ENCODE data around the gene AASDH. TPM values are rescaled to one million over a fixed set of nuclear protein-coding genes. Genes with fewer than 3 reads are reported as not detected.

Gene AASDH
- polyA plus RNA-seq, 2 donors = 1.8 to 2.8 TPM

DNA sequence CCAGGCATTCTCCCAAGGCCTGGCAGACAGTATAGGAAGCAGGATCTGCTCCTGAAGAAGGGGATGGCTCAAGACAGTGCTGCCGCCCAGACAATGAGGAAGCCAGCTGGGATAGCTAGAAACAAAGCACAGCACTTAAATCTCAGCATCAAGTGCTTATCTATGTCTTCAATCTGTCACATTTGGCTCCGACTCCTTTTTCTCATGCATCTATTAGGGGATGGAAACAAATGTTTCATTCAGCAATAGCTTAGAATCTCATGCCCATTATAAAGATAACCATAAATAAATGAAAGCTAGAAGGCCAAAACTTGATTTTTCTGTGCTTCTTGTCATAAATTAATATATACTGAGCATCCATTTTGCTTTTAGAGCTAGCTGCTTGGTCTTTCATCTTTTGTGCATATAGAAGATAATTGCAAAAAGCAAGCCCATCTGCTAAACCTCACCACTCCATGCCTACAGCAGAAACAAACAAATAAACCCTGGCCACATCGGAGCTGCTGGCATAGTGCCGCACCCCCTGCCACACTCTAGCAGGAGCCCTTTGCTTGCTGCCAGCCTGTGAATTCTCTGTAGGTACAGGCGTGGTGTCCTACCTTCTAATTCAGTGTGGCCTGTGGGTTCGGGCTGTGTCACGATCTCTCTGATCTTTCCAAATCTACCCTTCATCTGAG is 75.9 kb downstream of the AASDH start:
- Histone ChIP-seq H3K4me1 (ENCODE audit: control insufficient read depth in 2 of 2, insufficient read depth in 2 of 2, low read length in 1 of 2) (no peaks in the 10 kb centered on the region), H3K27me3 (ENCODE audit: control insufficient read depth in 1 of 2, insufficient read depth in 2 of 2, low read length in 2 of 2) (no peaks in the 10 kb centered on the region), H3K9me3 (ENCODE audit: control insufficient read depth in 2 of 2, insufficient read depth in 1 of 2, low read depth in 1 of 2, low read length in 1 of 2) (peaks cover 2 to 5% of the 10 kb centered on the region in 2 donors), H3K4me3 (ENCODE audit: low read depth in 1 of 2, low read length in 2 of 2) (no peak overlapping the region), H3K27ac (ENCODE audit: low read depth in 2 of 2, low read length in 1 of 2) (no peak overlapping the region), H3K36me3 (ENCODE audit: control insufficient read depth in 2 of 2, insufficient read depth in 2 of 2, low read length in 1 of 2) (no peaks in the 10 kb centered on the region)
- 78 to 82% methylated on average over 7 of the region's 7 CpGs for WGBS, 2 donors

GRCh38 chr4:56310401-56311125 is 76.7 kb downstream of the AASDH start:
- Histone ChIP-seq H3K36me3 (ENCODE audit: control insufficient read depth in 2 of 2, insufficient read depth in 2 of 2, low read length in 1 of 2) (no peaks in the 10 kb centered on the region), H3K27me3 (ENCODE audit: control insufficient read depth in 1 of 2, insufficient read depth in 2 of 2, low read length in 2 of 2) (no peaks in the 10 kb centered on the region), H3K4me1 (ENCODE audit: control insufficient read depth in 2 of 2, insufficient read depth in 2 of 2, low read length in 1 of 2) (peaks cover 0 to under 1% of the 10 kb centered on the region in 2 donors), H3K9me3 (ENCODE audit: control insufficient read depth in 2 of 2, insufficient read depth in 1 of 2, low read depth in 1 of 2, low read length in 1 of 2) (peaks cover 2 to 5% of the 10 kb centered on the region in 2 donors), H3K27ac (ENCODE audit: low read depth in 2 of 2, low read length in 1 of 2) (no peak overlapping the region), H3K4me3 (ENCODE audit: low read depth in 1 of 2, low read length in 2 of 2) (no peak overlapping the region)
- WGBS, 2 donors = 77 to 81% methylated on average over 5 of the region's 5 CpGs

- H3K4me1 ChIP-seq (ENCODE audit: control insufficient read depth in 2 of 2, insufficient read depth in 2 of 2, low read length in 1 of 2) = peaks cover 0 to 2% of the 10 kb centered on the region in 2 donors
- no peaks in the 10 kb centered on the region for H3K9me3 ChIP-seq (ENCODE audit: control insufficient read depth in 2 of 2, insufficient read depth in 1 of 2, low read depth in 1 of 2, low read length in 1 of 2)
- no peaks in the 10 kb centered on the region for H3K36me3 ChIP-seq (ENCODE audit: control insufficient read depth in 2 of 2, insufficient read depth in 2 of 2, low read length in 1 of 2)
- no peak overlapping the region for H3K27ac ChIP-seq (ENCODE audit: low read depth in 2 of 2, low read length in 1 of 2)
- H3K27me3 ChIP-seq (ENCODE audit: control insufficient read depth in 1 of 2, insufficient read depth in 2 of 2, low read length in 2 of 2) = no peaks in the 10 kb centered on the region
- no peak overlapping the region for H3K4me3 ChIP-seq (ENCODE audit: low read depth in 1 of 2, low read length in 2 of 2)
- 86 to 90% methylated on average over 4 of the region's 4 CpGs for WGBS, 2 donors
Observed at GRCh38 chr4:56308384-56308783, 78.9 kb downstream of the AASDH start.

- Histone ChIP-seq H3K9me3 (ENCODE audit: control insufficient read depth in 2 of 2, insufficient read depth in 1 of 2, low read depth in 1 of 2, low read length in 1 of 2) (no peaks in the 10 kb centered on the region), H3K4me1 (ENCODE audit: control insufficient read depth in 2 of 2, insufficient read depth in 2 of 2, low read length in 1 of 2) (peaks cover 0 to 2% of the 10 kb centered on the region in 2 donors), H3K4me3 (ENCODE audit: low read depth in 1 of 2, low read length in 2 of 2) (no peak overlapping the region), H3K27me3 (ENCODE audit: control insufficient read depth in 1 of 2, insufficient read depth in 2 of 2, low read length in 2 of 2) (no peaks in the 10 kb centered on the region), H3K27ac (ENCODE audit: low read depth in 2 of 2, low read length in 1 of 2) (no peak overlapping the region), H3K36me3 (ENCODE audit: control insufficient read depth in 2 of 2, insufficient read depth in 2 of 2, low read length in 1 of 2) (no peaks in the 10 kb centered on the region)
- 80 to 84% methylated on average over 3 of the region's 3 CpGs for WGBS, 2 donors
Observed at GRCh38 chr4:56307423-56307822, 79.9 kb downstream of the AASDH start.

- Histone ChIP-seq H3K36me3 (ENCODE audit: control insufficient read depth in 2 of 2, insufficient read depth in 2 of 2, low read length in 1 of 2) (no peaks in the 10 kb centered on the region), H3K9me3 (ENCODE audit: control insufficient read depth in 2 of 2, insufficient read depth in 1 of 2, low read depth in 1 of 2, low read length in 1 of 2) (no peaks in the 10 kb centered on the region), H3K4me1 (ENCODE audit: control insufficient read depth in 2 of 2, insufficient read depth in 2 of 2, low read length in 1 of 2) (peaks cover 0 to 2% of the 10 kb centered on the region in 2 donors), H3K27ac (ENCODE audit: low read depth in 2 of 2, low read length in 1 of 2) (no peak overlapping the region), H3K27me3 (ENCODE audit: control insufficient read depth in 1 of 2, insufficient read depth in 2 of 2, low read length in 2 of 2) (no peaks in the 10 kb centered on the region), H3K4me3 (ENCODE audit: low read depth in 1 of 2, low read length in 2 of 2) (no peak overlapping the region)
- WGBS, 2 donors = 72 to 73% methylated on average over 1 of the region's 1 CpG
Observed at GRCh38 chr4:56305390-56305789, 81.9 kb downstream of the AASDH start.

DNA sequence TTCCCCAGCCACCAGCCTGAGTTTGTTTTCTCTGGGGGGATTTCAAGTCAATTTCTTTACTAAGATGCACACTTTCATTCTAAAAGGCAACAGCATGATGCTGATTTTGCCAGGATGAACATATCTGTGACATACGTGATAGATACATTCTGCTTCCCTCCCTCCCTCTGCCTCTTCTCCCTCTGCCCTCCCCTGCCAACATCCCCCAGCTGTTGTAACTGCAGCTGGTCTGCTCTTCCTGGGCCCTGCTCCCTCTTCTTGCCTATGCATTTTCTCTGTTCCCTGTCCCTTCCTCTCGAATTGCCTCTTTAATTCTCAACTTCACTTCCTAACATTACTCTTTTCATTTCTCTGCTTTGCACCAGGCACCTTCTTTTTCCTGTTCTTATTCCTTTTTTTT is 83.4 kb downstream of the AASDH start:
- H3K9me3 ChIP-seq (ENCODE audit: control insufficient read depth in 2 of 2, insufficient read depth in 1 of 2, low read depth in 1 of 2, low read length in 1 of 2) = no peaks in the 10 kb centered on the region
- no peak overlapping the region for H3K4me3 ChIP-seq (ENCODE audit: low read depth in 1 of 2, low read length in 2 of 2)
- peaks cover 0 to 2% of the 10 kb centered on the region in 2 donors for H3K4me1 ChIP-seq (ENCODE audit: control insufficient read depth in 2 of 2, insufficient read depth in 2 of 2, low read length in 1 of 2)
- no peaks in the 10 kb centered on the region for H3K27me3 ChIP-seq (ENCODE audit: control insufficient read depth in 1 of 2, insufficient read depth in 2 of 2, low read length in 2 of 2)
- 74% methylated on average over 2 of the region's 2 CpGs for WGBS, 2 donors
- no peak overlapping the region for H3K27ac ChIP-seq (ENCODE audit: low read depth in 2 of 2, low read length in 1 of 2)
- H3K36me3 ChIP-seq (ENCODE audit: control insufficient read depth in 2 of 2, insufficient read depth in 2 of 2, low read length in 1 of 2) = no peaks in the 10 kb centered on the region

- Histone ChIP-seq H3K4me3 (ENCODE audit: low read depth in 1 of 2, low read length in 2 of 2) (no peak overlapping the region), H3K27me3 (ENCODE audit: control insufficient read depth in 1 of 2, insufficient read depth in 2 of 2, low read length in 2 of 2) (no peaks in the 10 kb centered on the region), H3K9me3 (ENCODE audit: control insufficient read depth in 2 of 2, insufficient read depth in 1 of 2, low read depth in 1 of 2, low read length in 1 of 2) (no peaks in the 10 kb centered on the region), H3K36me3 (ENCODE audit: control insufficient read depth in 2 of 2, insufficient read depth in 2 of 2, low read length in 1 of 2) (no peaks in the 10 kb centered on the region), H3K27ac (ENCODE audit: low read depth in 2 of 2, low read length in 1 of 2) (no peak overlapping the region), H3K4me1 (ENCODE audit: control insufficient read depth in 2 of 2, insufficient read depth in 2 of 2, low read length in 1 of 2) (peaks cover 0 to 2% of the 10 kb centered on the region in 2 donors)
- WGBS, 2 donors = 39 to 67% methylated on average over 3 of the region's 3 CpGs
Observed at GRCh38 chr4:56302760-56303159, 84.5 kb downstream of the AASDH start.

DNA sequence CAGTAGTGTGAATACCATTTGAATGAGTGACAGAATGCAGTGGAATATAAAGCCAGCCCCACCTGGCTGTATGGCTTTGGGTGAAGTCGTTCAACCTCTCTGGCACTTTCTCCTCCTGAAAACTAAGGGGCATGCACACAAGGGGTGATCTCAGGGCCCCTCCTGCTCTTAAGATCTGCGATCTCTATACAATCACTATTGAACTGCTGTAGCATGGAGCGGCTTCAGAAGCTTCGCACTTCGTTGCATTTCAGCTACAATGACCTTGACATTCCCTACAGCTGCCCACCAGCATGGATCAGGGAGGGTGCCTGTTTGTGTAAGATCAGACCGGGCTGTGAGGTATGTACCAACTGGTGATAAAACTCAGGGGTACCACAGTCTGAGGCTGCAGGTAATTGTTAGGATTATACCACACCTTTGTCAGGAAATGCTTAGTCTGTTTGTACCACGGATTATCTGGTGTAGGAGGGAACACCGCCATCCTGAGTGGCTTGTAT is 85.2 kb downstream of the AASDH start:
- Histone ChIP-seq H3K27ac (ENCODE audit: low read depth in 2 of 2, low read length in 1 of 2) (no peak overlapping the region), H3K36me3 (ENCODE audit: control insufficient read depth in 2 of 2, insufficient read depth in 2 of 2, low read length in 1 of 2) (no peaks in the 10 kb centered on the region), H3K9me3 (ENCODE audit: control insufficient read depth in 2 of 2, insufficient read depth in 1 of 2, low read depth in 1 of 2, low read length in 1 of 2) (no peaks in the 10 kb centered on the region), H3K4me3 (ENCODE audit: low read depth in 1 of 2, low read length in 2 of 2) (no peak overlapping the region), H3K4me1 (ENCODE audit: control insufficient read depth in 2 of 2, insufficient read depth in 2 of 2, low read length in 1 of 2) (peaks cover 0 to 2% of the 10 kb centered on the region in 2 donors), H3K27me3 (ENCODE audit: control insufficient read depth in 1 of 2, insufficient read depth in 2 of 2, low read length in 2 of 2) (no peaks in the 10 kb centered on the region)
- 60 to 67% methylated on average over 8 of the region's 8 CpGs for WGBS, 2 donors

- 28 to 29% methylated on average over 10 of the region's 10 CpGs for WGBS, 2 donors
- Histone ChIP-seq H3K27me3 (ENCODE audit: control insufficient read depth in 1 of 2, insufficient read depth in 2 of 2, low read length in 2 of 2) (no peaks in the 10 kb centered on the region), H3K4me3 (ENCODE audit: low read depth in 1 of 2, low read length in 2 of 2) (no peak overlapping the region), H3K9me3 (ENCODE audit: control insufficient read depth in 2 of 2, insufficient read depth in 1 of 2, low read depth in 1 of 2, low read length in 1 of 2) (no peaks in the 10 kb centered on the region), H3K27ac (ENCODE audit: low read depth in 2 of 2, low read length in 1 of 2) (no peak overlapping the region), H3K4me1 (ENCODE audit: control insufficient read depth in 2 of 2, insufficient read depth in 2 of 2, low read length in 1 of 2) (peaks cover 0 to 2% of the 10 kb centered on the region in 2 donors), H3K36me3 (ENCODE audit: control insufficient read depth in 2 of 2, insufficient read depth in 2 of 2, low read length in 1 of 2) (no peaks in the 10 kb centered on the region)
Observed at GRCh38 chr4:56301181-56301996, 85.9 kb downstream of the AASDH start.
